HepG2 (cell line): ENCODE measurements around the gene MXRA7. TPM values are rescaled to one million over a fixed set of nuclear protein-coding genes. Genes with fewer than 3 reads are reported as not detected.

Source experiments
- CEBPG ChIP-seq: IDR thresholded peaks from 2 replicates; pipeline ENCODE4 v1.6.1; 2016
- DNMT1 ChIP-seq: sonication (generic); formaldehyde crosslinking; IDR thresholded peaks from 2 replicates; pipeline ENCODE4 v1.5.1; 2020; ENCODE audit warnings: mild to moderate bottlenecking, missing genetic modification reagents
- DPF2 ChIP-seq: sonication (generic); formaldehyde crosslinking; IDR thresholded peaks from 2 replicates; pipeline ENCODE4 v1.4.0; 2020; ENCODE audit warnings: mild to moderate bottlenecking, low read depth, missing genetic modification reagents, borderline replicate concordance
- HNF4A ChIP-seq: sonication (generic); formaldehyde crosslinking; IDR thresholded peaks from 2 replicates; pipeline ENCODE4 v1.4.0; 2020; ENCODE audit warnings: missing genetic modification reagents
- HNRNPUL1 ChIP-seq: fragments of 200-400 bp; formaldehyde crosslinking; IDR thresholded peaks from 2 replicates; pipeline ENCODE4 v1.6.1; 2017; ENCODE audit warnings: low read depth, mild to moderate bottlenecking, low read length, moderate library complexity
- KLF12 ChIP-seq: sonication (generic); formaldehyde crosslinking; IDR thresholded peaks from 2 replicates; pipeline ENCODE4 v1.4.0; 2020; ENCODE audit warnings: missing genetic modification reagents, borderline replicate concordance
- MBNL3 ChIP-seq: fragments of 250-450 bp; sonication (Bioruptor Pico); conservative IDR thresholded peaks from 2 replicates; pipeline ENCODE4 v1.8.0; 2022; ENCODE audit warnings: mild to moderate bottlenecking, inconsistent platforms
- NCOA5 ChIP-seq: sonication (generic); formaldehyde crosslinking; IDR thresholded peaks from 2 replicates; pipeline ENCODE4 v1.4.0; 2020; ENCODE audit warnings: missing genetic modification reagents
- NFE2 ChIP-seq: sonication (generic); formaldehyde crosslinking; IDR thresholded peaks from 2 replicates; pipeline ENCODE4 v1.4.0; 2020; ENCODE audit warnings: missing genetic modification reagents
- NFRKB ChIP-seq: fragments of 450-650 bp; IDR thresholded peaks from 2 replicates; pipeline ENCODE4 v1.6.1; 2017
- SIN3B ChIP-seq: fragments of 150-350 bp; IDR thresholded peaks from 2 replicates; pipeline ENCODE4 v1.6.1; 2014; ENCODE audit warnings: low read length
- SMARCC2 ChIP-seq: fragments of 450-650 bp; IDR thresholded peaks from 2 replicates; pipeline ENCODE4 v1.6.1; 2017; ENCODE audit warnings: antibody characterized with exemption, mild to moderate bottlenecking
- TEAD3 ChIP-seq: optimal IDR thresholded peaks from 2 replicates; pipeline ENCODE3; 2016; ENCODE audit warnings: borderline replicate concordance
- ZFAT ChIP-seq: sonication (generic); formaldehyde crosslinking; conservative IDR thresholded peaks from 2 replicates; pipeline ENCODE4 v1.8.1; 2023; ENCODE audit warnings: missing genetic modification reagents, inconsistent platforms
- ZFP37 ChIP-seq: sonication (generic); formaldehyde crosslinking; IDR thresholded peaks from 2 replicates; pipeline ENCODE4 v1.4.0; 2020; ENCODE audit warnings: missing genetic modification reagents, borderline replicate concordance
- ZFP82 ChIP-seq: sonication (generic); formaldehyde crosslinking; IDR thresholded peaks from 2 replicates; pipeline ENCODE4 v1.5.1; 2020; ENCODE audit warnings: mild to moderate bottlenecking, missing genetic modification reagents, borderline replicate concordance
- ZIK1 ChIP-seq: sonication (generic); formaldehyde crosslinking; IDR thresholded peaks from 2 replicates; pipeline ENCODE4 v1.5.0; 2020; ENCODE audit warnings: mild to moderate bottlenecking, low read depth, missing genetic modification reagents, borderline replicate concordance
- ZNF775 ChIP-seq: sonication (generic); formaldehyde crosslinking; IDR thresholded peaks from 2 replicates; pipeline ENCODE4 v1.4.0; 2020; ENCODE audit warnings: missing genetic modification reagents, mild to moderate bottlenecking, moderate library complexity, borderline replicate concordance
- ZNF83 ChIP-seq: sonication (generic); formaldehyde crosslinking; IDR thresholded peaks from 2 replicates; pipeline ENCODE4 v1.4.0; 2020; ENCODE audit warnings: missing genetic modification reagents, mild to moderate bottlenecking, borderline replicate concordance
- ZNF839 ChIP-seq: sonication (generic); formaldehyde crosslinking; IDR thresholded peaks from 2 replicates; pipeline ENCODE4 v1.4.0; 2020; ENCODE audit warnings: missing genetic modification reagents, mild to moderate bottlenecking, borderline replicate concordance
- ZNF850 ChIP-seq: sonication (generic); formaldehyde crosslinking; conservative IDR thresholded peaks from 2 replicates; pipeline ENCODE4 v1.9.0; 2021; ENCODE audit warnings: mild to moderate bottlenecking, missing genetic modification reagents
- polyA plus RNA-seq, 8 experiments: library from polyadenylated mRNA; depleted of rRNA in 3 of 8; stranded (reverse) in 7 of 8; unstranded in 1 of 8; fragments of >200 nt; fragmentation: Illumina TruSeq in 4 of 8; extraction: Trizol in 4 of 8; gene quantifications; 2 replicates each; pipeline versions ENCODE4 v1.2.1 to v1.2.3, GENCODE V29; 2011 to 2016; ENCODE audit warnings: low read depth in 4 of 8, missing spikeins in 1 of 8, mixed read lengths in 1 of 8; ENCODE audit not compliant: insufficient read depth in 1 of 8
- total RNA-seq, 5 experiments: library from RNA; depleted of rRNA; stranded (reverse); fragments of >200 nt; fragmentation: Illumina TruSeq; extraction: Trizol; gene quantifications; 2 replicates each; pipeline ENCODE4 v1.2.3, GENCODE V29; 2016; ENCODE audit warnings: low read depth in 1 of 5
- TF ChIP-seq, protein P1 (sequence below): IDR thresholded peaks from 2 replicates; pipeline ENCODE4 v1.6.1; 2016; ENCODE audit warnings: missing genetic modification reagents, missing compliant biosample characterization
- TF ChIP-seq, protein P2 (sequence below): sonication (generic); formaldehyde crosslinking; IDR thresholded peaks from 2 replicates; pipeline ENCODE4 v1.4.0; 2020; ENCODE audit warnings: missing genetic modification reagents, borderline replicate concordance
- TF ChIP-seq, protein P3 (sequence below): sonication (generic); formaldehyde crosslinking; IDR thresholded peaks from 2 replicates; pipeline ENCODE4 v1.4.0; 2020; ENCODE audit warnings: missing genetic modification reagents; ENCODE audit errors: not compliant biosample characterization
- TF ChIP-seq, protein P4 (sequence below): sonication (generic); formaldehyde crosslinking; IDR thresholded peaks from 2 replicates; pipeline ENCODE4 v1.8.0; 2022; ENCODE audit warnings: missing genetic modification reagents, mild to moderate bottlenecking, inconsistent platforms, borderline replicate concordance

The MXRA7 gene
- total and polyA plus RNA-seq, 2 of the 13 experiments (the other 11 are each of a cell fraction or from before 2014, with no cell fraction given), result 44.8 to 112 TPM

DNA sequence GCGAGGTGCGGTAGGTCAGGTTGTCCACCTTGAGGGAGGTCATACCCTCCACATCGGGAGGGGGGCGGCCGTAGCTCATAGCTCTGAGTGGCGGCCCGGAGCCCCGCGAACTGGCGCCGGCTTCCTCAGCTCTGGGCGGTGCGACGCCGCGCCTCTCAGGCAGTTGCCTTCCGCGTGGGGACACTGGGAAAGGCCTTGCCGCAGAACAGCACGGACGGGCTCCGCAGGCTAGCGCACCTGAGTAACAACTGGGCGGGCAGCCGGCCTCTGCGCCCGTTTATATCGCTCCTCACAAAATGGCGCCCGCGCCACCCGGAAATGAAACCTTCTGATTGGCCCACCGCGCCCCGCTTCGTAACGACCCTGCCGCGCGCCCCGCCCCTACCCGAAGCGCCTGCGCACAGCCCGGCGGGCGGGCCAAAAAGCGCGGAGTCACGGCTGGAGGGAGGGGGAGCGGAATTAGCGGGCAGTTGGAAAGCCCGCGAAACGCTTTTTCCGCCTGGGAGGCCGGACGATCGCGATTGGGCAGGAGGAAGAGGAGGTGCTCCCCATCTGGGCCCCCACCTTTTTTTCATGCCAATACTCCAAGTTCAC is 26.4 kb upstream of the MXRA7 start, which contains the start of gene SRSF2 (continued):
- TF ChIP-seq, protein P1, sequence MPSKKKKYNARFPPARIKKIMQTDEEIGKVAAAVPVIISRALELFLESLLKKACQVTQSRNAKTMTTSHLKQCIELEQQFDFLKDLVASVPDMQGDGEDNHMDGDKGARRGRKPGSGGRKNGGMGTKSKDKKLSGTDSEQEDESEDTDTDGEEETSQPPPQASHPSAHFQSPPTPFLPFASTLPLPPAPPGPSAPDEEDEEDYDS (CRISPR knock-in tag), result peak; percentile 99
- TF ChIP-seq ZNF850 (CRISPR knock-in tag) (0 out of 2 replicates have a peak, but pooled peaks have one; percentile 58), NCOA5 (CRISPR knock-in tag) (peak; percentile 32; the same call in 1 of the 2 replicates), SMARCC2 (no peak), HNF4A (CRISPR knock-in tag) (0 out of 2 replicates have a peak, but pooled peaks have one; percentile 17), DPF2 (no peak), ZIK1 (CRISPR knock-in tag) (peak; percentile 99), NFE2 (CRISPR knock-in tag) (peak; percentile 100), HNRNPUL1 (peak; percentile 89), ZNF83 (CRISPR knock-in tag) (no peak; the same call in 1 of the 2 replicates), CEBPG (CRISPR knock-in tag) (peak; percentile 62), NFRKB (no peak), ZNF775 (peak; percentile 72; the same call in 1 of the 2 replicates), KLF12 (CRISPR knock-in tag) (peak; percentile 84), SIN3B (peak; percentile 64), ZNF839 (peak; percentile 88; the same call in 1 of the 2 replicates), ZFP82 (CRISPR knock-in tag) (no peak), TEAD3 (CRISPR knock-in tag) (peak; percentile 62), ZFP37 (peak; percentile 84), DNMT1 (CRISPR knock-in tag) (no peak), MBNL3 (CRISPR knock-in tag) (no peak), ZFAT (CRISPR knock-in tag) (peak; percentile 88; the same call in 1 of the 2 replicates)
- TF ChIP-seq, protein P2, sequence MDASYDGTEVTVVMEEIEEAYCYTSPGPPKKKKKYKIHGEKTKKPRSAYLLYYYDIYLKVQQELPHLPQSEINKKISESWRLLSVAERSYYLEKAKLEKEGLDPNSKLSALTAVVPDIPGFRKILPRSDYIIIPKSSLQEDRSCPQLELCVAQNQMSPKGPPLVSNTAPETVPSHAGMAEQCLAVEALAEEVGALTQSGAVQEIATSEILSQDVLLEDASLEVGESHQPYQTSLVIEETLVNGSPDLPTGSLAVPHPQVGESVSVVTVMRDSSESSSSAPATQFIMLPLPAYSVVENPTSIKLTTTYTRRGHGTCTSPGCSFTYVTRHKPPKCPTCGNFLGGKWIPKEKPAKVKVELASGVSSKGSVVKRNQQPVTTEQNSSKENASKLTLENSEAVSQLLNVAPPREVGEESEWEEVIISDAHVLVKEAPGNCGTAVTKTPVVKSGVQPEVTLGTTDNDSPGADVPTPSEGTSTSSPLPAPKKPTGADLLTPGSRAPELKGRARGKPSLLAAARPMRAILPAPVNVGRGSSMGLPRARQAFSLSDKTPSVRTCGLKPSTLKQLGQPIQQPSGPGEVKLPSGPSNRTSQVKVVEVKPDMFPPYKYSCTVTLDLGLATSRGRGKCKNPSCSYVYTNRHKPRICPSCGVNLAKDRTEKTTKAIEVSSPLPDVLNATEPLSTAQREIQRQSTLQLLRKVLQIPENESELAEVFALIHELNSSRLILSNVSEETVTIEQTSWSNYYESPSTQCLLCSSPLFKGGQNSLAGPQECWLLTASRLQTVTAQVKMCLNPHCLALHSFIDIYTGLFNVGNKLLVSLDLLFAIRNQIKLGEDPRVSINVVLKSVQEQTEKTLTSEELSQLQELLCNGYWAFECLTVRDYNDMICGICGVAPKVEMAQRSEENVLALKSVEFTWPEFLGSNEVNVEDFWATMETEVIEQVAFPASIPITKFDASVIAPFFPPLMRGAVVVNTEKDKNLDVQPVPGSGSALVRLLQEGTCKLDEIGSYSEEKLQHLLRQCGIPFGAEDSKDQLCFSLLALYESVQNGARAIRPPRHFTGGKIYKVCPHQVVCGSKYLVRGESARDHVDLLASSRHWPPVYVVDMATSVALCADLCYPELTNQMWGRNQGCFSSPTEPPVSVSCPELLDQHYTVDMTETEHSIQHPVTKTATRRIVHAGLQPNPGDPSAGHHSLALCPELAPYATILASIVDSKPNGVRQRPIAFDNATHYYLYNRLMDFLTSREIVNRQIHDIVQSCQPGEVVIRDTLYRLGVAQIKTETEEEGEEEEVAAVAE (CRISPR knock-in tag), result peak; percentile 66; the same call in 1 of the 2 replicates
- TF ChIP-seq, protein P3, sequence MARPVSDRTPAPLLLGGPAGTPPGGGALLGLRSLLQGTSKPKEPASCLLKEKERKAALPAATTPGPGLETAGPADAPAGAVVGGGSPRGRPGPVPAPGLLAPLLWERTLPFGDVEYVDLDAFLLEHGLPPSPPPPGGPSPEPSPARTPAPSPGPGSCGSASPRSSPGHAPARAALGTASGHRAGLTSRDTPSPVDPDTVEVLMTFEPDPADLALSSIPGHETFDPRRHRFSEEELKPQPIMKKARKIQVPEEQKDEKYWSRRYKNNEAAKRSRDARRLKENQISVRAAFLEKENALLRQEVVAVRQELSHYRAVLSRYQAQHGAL (CRISPR knock-in tag), result peak; percentile 97
- TF ChIP-seq, protein P4, sequence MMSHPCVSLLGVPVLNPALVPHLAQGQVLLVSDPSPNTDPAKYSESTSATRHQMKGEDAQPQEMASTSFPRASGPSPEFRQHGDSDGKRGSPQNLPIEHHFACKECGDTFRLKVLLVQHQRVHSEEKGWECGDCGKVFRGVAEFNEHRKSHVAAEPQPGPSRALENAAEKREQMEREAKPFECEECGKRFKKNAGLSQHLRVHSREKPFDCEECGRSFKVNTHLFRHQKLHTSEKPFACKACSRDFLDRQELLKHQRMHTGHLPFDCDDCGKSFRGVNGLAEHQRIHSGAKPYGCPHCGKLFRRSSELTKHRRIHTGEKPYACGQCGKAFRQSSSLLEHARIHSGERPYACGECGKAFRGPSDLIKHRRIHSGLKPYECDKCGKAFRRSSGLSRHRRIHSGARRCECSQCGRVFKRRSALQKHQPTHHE (CRISPR knock-in tag), result peak; percentile 95; the same call in 1 of the 2 replicates
